ENCODE measurements around the gene ADGRL3. TPM values are rescaled to one million over a fixed set of nuclear protein-coding genes. Genes with fewer than 3 reads are reported as not detected.

ADGRL3 gene
- total RNA-seq, 4 donors from 2014 or later, result 0.19 to 7.8 (median 1.3) TPM

DNA sequence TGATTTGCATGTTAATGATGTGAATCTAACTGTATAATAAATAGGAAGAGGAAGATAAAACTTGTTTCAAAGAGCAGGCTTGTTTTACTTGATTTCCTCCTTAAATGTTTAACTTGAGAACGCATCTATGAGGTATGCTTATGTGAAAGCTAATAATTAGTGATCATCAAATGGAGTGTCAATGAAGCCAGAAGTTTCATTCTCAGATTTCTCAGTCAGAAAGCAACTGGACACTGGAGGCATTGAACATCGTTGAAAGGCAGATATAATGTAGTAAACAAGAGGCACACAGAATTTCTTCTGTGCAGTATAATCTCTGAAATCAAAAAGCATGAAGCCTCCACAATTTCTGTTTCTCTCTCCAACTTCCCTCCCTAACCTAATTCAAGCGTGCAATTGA, 672.9 kb downstream of the ADGRL3 start:
- TF ChIP-seq, protein P1, sequence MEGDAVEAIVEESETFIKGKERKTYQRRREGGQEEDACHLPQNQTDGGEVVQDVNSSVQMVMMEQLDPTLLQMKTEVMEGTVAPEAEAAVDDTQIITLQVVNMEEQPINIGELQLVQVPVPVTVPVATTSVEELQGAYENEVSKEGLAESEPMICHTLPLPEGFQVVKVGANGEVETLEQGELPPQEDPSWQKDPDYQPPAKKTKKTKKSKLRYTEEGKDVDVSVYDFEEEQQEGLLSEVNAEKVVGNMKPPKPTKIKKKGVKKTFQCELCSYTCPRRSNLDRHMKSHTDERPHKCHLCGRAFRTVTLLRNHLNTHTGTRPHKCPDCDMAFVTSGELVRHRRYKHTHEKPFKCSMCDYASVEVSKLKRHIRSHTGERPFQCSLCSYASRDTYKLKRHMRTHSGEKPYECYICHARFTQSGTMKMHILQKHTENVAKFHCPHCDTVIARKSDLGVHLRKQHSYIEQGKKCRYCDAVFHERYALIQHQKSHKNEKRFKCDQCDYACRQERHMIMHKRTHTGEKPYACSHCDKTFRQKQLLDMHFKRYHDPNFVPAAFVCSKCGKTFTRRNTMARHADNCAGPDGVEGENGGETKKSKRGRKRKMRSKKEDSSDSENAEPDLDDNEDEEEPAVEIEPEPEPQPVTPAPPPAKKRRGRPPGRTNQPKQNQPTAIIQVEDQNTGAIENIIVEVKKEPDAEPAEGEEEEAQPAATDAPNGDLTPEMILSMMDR (IDR thresholded peaks at IDR 0.05), result no peak
- no peak for TF ChIP-seq POLR2A (IDR thresholded peaks at IDR 0.05)
- no peaks in the 10 kb centered on the region for H3K4me1 ChIP-seq
- H3K27ac ChIP-seq, result no peak overlapping the region
- no peaks in the 10 kb centered on the region for H3K36me3 ChIP-seq
- H3K4me3 ChIP-seq, result no peak overlapping the region
- 52 to 61% methylated on average over 3 of the region's 3 CpGs for WGBS, 2 donors
- intact Hi-C loops (cut with DNase I), result no loop called here
- no peak for DNase-seq
- H3K27me3 ChIP-seq, result no peaks in the 10 kb centered on the region
- H3K9me3 ChIP-seq, result no peaks in the 10 kb centered on the region

DNA sequence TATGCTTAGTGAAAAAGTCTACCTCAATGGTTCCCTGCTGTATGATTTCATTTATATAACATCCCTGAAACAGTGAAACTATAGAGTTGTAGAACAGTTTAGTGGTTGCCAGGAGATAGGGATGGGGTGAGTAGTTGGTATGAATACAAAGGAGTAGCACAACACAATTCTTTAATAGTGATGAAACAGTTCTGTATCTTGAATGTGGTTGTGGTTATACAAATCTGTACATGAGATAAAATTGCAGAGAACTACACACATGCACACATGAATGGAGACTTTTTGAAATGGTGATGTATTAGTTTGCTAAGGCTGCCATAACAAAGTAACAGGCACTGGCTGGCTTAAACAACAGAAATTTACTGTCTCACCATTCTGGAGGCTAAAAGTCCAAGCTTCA, 677.1 kb downstream of the ADGRL3 start:
- Histone ChIP-seq H3K27ac (no peak overlapping the region), H3K9me3 (no peaks in the 10 kb centered on the region), H3K4me1 (no peaks in the 10 kb centered on the region), H3K36me3 (no peaks in the 10 kb centered on the region), H3K4me3 (no peak overlapping the region), H3K27me3 (no peaks in the 10 kb centered on the region)
- no peak for TF ChIP-seq POLR2A (IDR thresholded peaks at IDR 0.05)
- TF ChIP-seq, protein P1 (IDR thresholded peaks at IDR 0.05), result no peak
- no peak for DNase-seq
- intact Hi-C loops (cut with DNase I), result no loop called here

DNA sequence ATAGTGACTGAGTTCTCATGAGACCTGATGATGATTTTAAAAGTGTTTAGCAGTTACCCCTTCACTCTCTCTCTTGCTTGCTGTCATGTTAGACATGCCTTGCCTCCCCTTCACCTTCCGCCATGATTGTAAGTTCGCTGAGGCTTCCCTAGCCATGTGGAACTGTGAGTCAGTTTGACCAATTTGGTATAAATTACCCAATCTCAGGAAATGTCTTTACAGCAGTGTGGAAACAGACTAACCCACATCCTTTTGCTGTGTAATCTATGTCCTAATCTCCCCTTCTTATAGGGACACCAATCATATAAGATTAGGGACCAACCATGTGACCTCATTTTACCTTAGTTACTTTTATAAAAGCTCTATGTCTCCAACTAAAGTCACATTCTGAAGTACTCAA, 677.8 kb downstream of the ADGRL3 start:
- Histone ChIP-seq H3K27ac (no peak overlapping the region), H3K36me3 (no peaks in the 10 kb centered on the region), H3K4me1 (no peaks in the 10 kb centered on the region), H3K27me3 (no peaks in the 10 kb centered on the region), H3K4me3 (no peak overlapping the region), H3K9me3 (no peaks in the 10 kb centered on the region)
- intact Hi-C loops (cut with DNase I), result no loop called here
- DNase-seq, result no peak
- TF ChIP-seq POLR2A (IDR thresholded peaks at IDR 0.05), result no peak
- TF ChIP-seq, protein P1 (IDR thresholded peaks at IDR 0.05), result no peak
- WGBS, 2 donors, result 77% methylated on average over 2 of the region's 2 CpGs

DNA sequence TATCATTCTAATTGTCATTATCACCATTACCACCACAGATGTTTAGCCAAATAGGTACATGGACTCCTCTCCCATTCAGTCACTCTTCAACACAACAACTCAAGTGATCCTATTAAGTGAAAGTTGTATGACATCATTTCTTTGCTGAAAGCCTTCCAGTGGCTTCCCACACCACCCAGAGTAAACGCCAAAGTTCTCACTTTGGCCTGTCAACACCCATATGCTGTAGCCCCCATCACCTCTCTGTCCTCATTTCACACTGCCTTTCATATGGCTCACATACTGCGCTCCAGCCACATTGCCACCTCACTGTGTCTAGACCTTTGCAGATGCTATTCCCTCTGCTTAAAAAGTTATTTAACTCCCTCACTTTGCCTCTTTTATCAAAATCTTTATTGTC, 682.3 kb downstream of the ADGRL3 start:
- H3K36me3 ChIP-seq, result no peaks in the 10 kb centered on the region
- 85 to 90% methylated on average over 2 of the region's 2 CpGs for WGBS, 2 donors
- no peaks in the 10 kb centered on the region for H3K27me3 ChIP-seq
- intact Hi-C loops (cut with DNase I), result no loop called here
- no peaks in the 10 kb centered on the region for H3K9me3 ChIP-seq
- H3K4me1 ChIP-seq, result no peaks in the 10 kb centered on the region
- DNase-seq, result no peak
- TF ChIP-seq, protein P1 (IDR thresholded peaks at IDR 0.05), result no peak
- TF ChIP-seq POLR2A (IDR thresholded peaks at IDR 0.05), result no peak
- H3K27ac ChIP-seq, result no peak overlapping the region
- H3K4me3 ChIP-seq, result no peak overlapping the region

DNA sequence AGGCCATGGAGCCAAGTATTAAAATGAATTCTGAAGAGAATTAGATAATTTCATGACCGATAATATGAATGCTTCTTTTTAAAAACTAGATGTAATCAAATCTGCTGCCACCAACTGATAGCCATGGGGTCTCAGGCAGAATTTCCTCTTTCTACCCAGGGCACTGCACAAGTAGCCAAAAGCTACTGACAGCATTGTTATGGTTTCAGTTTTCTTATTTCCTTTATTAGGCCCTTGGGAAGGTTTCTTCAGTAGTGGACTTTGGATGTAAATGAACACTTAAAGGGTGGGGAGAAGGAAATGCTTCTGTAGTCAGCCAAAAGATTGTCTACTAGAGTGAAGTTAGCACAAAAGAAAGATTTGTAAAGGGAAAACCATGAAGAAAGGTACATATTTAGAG, 686.0 kb downstream of the ADGRL3 start:
- Histone ChIP-seq H3K27ac (no peak overlapping the region), H3K9me3 (no peaks in the 10 kb centered on the region), H3K27me3 (no peaks in the 10 kb centered on the region), H3K36me3 (no peaks in the 10 kb centered on the region), H3K4me3 (no peak overlapping the region), H3K4me1 (no peaks in the 10 kb centered on the region)
- intact Hi-C loops (cut with DNase I), result no loop called here
- 43 to 79% methylated on average over 1 of the region's 1 CpG for WGBS, 2 donors
- TF ChIP-seq, protein P1 (IDR thresholded peaks at IDR 0.05), result no peak
- TF ChIP-seq POLR2A (IDR thresholded peaks at IDR 0.05), result no peak
- DNase-seq, result no peak
